ELF-1 (cell line): ENCODE measurements around the gene AMPD2.
A peak's percentile ranks its signal among the peaks of the same experiment; 100 is the strongest.

Experiments used
- DNase-seq: peaks from one replicate; pipeline ENCODE4 v3.0.0-alpha.2; 2016; ENCODE audit warnings: low read depth, low spot score

AMPD2 gene

DNA sequence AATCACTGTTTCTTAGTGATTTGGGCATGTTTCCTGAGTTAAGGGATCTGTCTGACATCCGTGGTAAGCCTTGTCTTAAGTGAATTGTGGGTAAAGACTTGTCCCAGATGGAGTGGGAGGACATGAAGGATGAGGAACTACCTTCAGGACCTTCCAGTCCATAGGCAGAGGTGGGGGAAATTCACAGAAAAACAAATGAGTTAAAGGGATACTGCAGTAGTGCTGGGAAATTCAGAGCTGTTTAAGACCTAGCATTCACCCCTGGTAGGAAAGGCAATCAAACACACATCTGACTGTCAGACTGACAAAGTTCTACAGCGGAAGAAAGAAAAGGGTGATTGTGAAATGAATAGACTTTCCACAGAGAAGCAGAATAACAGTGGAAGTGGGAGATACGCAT lies 3.2 kb upstream of the AMPD2 start:
- no peak for DNase-seq

GRCh38 chr1:109617291-109617801 lies 2.3 kb upstream of the AMPD2 start:
- DNase-seq = peak; percentile 67

DNA sequence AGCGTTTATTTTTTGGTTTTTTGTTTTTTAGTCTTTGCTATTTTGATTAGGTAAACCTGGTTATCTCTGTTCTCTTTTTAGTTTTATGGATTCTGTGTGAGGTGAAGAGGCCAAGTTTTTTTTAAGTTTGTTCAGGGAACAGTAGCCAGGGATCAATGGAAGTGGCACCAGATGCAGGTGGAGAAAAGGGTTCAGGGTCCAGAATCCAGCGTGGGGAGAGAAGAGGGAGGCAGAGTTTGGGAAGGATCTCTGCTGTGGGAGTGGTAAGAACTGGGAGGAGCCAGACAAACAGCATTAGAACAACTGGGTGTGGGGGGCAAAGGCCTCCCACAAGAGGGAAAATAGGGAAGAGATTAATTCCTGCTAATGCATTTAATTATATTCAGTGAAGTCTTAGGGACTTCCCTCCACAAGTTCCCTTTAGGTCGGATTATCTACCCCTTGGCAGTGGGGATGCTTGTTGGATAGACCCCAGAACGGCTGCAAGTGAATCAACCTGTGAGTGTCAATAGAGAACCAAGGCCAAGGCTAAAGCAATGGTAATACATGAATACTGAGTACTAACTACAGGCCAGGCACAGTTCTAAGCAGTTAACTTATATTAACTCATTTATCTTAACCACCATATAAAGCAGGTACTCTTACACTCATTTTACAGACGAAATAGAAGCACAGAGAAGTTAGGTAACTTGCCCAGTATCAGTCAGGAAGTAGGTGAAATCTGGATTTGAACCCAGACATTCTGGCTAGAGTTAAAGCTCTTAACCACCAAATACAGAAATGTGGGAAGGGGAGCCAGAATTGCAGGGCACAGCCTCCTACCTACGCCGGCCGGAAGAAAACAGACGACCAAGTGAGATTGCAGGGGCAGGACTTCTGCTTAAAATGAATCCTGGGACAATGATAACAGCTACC lies 719 bp upstream of the AMPD2 start:
- no peak for DNase-seq

- DNase-seq = peak; percentile 54
Observed at GRCh38 chr1:109620401-109620791, 759 bp downstream of the AMPD2 start.

DNA sequence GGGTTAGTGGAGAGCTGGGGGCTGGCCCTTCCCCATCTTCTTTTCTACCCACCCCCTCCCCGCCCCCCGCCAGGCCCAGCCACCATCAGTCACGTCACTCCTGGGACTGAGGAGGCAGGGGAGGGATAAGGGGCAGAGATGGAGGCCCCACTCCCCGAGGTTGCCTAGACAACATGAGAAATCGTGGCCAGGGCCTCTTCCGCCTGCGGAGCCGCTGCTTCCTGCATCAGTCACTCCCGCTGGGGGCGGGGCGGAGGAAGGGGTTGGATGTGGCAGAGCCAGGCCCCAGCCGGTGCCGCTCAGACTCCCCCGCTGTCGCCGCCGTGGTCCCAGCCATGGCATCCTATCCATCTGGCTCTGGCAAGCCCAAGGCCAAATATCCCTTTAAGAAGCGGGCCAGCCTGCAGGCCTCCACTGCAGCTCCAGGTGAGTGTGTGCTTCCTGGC lies 1.2 kb downstream of the AMPD2 start:
- DNase-seq = peak; percentile 86

DNA sequence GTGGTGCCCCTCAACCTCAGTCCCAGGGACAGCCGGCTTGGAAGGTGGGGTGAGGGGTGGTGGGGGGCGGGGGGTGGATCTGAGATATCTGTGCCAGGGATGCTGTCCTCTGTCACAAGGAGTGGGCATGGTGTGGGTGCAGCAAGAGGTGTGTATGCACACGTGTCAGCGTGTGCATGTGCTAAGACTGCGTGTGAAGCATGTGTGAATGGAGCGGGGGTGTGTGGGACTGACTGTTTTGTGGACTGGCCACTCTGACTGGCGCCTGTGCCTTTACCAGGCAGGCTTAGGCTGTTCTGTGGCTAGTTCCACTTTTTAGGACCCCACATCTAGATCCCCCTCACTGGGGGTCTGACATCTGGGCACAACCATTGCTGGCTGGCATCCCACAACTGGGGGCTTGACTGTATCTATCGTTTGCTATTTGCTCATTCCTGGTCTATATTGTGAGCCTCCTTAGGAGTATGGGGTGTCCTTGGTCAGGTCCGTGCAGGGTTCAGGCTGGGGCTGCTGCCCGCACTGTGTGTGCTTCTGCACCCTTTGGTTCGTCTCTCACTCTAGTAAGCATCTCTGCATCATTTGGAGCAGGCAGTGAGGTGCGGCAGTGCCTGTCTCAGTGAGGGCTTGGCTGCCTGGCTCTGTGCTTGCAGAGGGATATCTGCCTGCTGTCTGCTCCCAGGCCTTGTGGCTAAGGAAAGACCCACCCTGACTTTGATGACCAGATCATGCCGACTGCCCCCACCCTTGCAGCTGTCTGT lies 1.9 kb downstream of the AMPD2 start:
- no peak for DNase-seq

GRCh38 chr1:109622137-109622892 lies 2.7 kb downstream of the AMPD2 start:
- no peak for DNase-seq

DNA sequence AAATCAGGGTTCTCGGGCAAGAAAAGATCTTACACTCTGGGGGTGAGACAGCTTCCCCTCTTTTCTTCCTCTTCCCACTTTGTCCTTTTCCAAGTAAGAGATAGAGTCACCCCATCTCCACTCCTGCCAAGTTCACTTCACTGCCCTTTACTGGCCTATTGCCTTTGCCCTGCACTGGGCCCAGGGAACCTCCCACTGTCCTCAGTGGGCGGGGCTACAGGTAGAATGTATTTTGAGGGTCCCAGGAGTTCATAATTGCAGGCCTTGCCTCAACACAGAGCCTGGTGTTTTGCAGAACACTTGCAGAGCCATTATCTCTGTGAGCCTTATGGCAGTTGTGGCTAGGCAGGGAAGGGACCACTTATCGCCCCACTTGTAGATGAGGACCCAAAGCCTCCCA lies 3.3 kb downstream of the AMPD2 start:
- no peak for DNase-seq

- DNase-seq = no peak
Observed at GRCh38 chr1:109623601-109624161, 4.0 kb downstream of the AMPD2 start.

GRCh38 chr1:109624201-109625010 lies 4.8 kb downstream of the AMPD2 start:
- no peak for DNase-seq

GRCh38 chr1:109625176-109625575 lies 5.5 kb downstream of the AMPD2 start:
- DNase-seq = no peak

DNA sequence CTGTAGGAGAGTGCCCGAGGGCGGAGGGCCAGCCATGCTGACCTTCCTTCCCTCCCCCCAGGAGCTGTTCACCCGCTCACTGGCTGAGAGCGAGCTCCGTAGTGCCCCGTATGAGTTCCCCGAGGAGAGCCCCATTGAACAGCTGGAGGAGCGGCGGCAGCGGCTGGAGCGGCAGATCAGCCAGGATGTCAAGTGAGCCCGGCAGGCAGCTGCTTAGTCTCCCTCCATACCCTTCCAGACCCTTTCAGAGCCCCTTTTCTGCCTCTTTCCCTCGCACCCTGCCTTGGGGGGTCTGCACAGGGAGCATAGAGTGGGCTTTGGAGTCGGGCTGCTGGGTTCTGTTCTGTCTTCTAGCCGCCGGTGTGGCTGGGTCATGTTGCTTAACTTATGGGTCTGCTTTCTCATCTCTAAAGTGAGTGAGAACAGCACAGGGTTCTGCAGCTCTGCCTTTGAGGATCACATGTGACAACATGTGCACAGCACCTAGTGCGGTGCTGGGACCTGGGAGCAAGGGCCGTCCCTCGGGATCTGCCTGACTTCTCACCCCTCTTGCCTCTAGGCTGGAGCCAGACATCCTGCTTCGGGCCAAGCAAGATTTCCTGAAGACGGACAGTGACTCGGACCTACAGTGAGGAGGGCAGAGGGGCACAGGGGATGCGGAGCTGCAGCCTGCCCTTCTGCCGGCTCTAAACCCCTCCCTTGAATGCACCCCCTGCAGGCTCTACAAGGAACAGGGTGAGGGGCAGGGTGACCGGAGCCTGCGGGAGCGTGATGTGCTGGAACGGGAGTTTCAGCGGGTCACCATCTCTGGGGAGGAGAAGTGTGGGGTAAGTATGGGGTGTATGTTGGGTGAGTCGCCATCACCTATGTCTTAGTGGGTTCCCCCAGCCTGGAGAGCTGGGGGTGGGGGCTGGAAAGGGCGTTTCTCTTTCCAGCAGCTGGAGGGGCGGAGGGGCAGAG lies 6.2 kb downstream of the AMPD2 start:
- DNase-seq = no peak

GRCh38 chr1:109626682-109627408 lies 7.2 kb downstream of the AMPD2 start:
- DNase-seq = no peak

- DNase-seq = no peak
Observed at GRCh38 chr1:109627692-109628399, 8.2 kb downstream of the AMPD2 start.

DNA sequence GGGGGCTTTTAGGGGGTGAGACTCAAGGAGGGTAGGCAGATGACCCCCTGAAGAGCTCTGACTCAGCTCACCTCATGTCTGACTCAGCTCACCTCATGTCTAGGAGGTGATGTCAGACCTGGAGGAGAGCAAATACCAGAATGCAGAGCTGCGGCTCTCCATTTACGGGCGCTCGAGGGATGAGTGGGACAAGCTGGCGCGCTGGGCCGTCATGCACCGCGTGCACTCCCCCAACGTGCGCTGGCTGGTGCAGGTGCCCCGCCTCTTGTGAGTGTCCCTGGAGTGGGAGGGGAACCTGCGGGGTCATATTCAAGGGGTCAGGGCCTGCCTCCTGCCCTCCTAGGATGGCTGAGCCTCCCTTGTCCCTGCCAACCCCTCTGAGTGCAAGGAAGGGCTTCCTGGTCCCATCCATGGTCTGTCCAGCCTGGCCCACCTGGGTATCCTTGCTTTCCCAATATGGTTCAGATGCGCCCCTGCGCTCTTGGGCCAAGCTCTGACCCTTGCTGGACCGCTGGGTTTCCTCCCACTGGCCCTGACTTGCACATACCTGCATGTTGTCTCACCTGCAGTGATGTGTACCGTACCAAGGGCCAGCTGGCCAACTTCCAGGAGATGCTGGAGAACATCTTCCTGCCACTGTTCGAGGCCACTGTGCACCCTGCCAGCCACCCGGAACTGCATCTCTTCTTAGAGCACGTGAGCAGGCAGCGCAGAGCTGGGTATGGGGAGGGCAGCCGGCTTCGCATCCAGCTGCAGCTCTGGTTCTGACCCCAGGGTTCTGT lies 9.1 kb downstream of the AMPD2 start:
- no peak for DNase-seq

- no peak for DNase-seq
Observed at GRCh38 chr1:109629372-109630030, 9.9 kb downstream of the AMPD2 start.
